KMS-11 (cell line): Measurements from ENCODE around the gene PTGR3.

Experiments used
- H2AFZ ChIP-seq: fragments of 200-600 bp; sonication (generic); 2 replicates; pipeline ENCODE4 v1.6.1; 2016; ENCODE audit warnings: antibody characterized with exemption, mixed run types, low read depth
- H3K27ac ChIP-seq: fragments of 200-600 bp; sonication (generic); 2 replicates; pipeline ENCODE4 v1.6.1; 2016; ENCODE audit warnings: mild to moderate bottlenecking, mixed run types
- H3K27me3 ChIP-seq: fragments of 200-600 bp; sonication (generic); 2 replicates; pipeline ENCODE4 v1.6.1; 2017; ENCODE audit warnings: mild to moderate bottlenecking, low read depth, mixed run types, moderate library complexity; ENCODE audit not compliant: insufficient read depth
- H3K36me3 ChIP-seq: fragments of 200-600 bp; sonication (generic); 2 replicates; pipeline ENCODE4 v1.6.1; 2017; ENCODE audit warnings: mild to moderate bottlenecking, mixed run types; ENCODE audit not compliant: insufficient read depth
- H3K4me1 ChIP-seq: fragments of 200-600 bp; sonication (generic); 2 replicates; pipeline ENCODE4 v1.6.1; 2016; ENCODE audit warnings: mild to moderate bottlenecking, low read depth, mixed run types; ENCODE audit not compliant: poor library complexity, severe bottlenecking
- H3K4me2 ChIP-seq: fragments of 200-600 bp; sonication (generic); 2 replicates; pipeline ENCODE4 v1.7.0; 2016; ENCODE audit warnings: mild to moderate bottlenecking, mixed run types
- H3K4me3 ChIP-seq: fragments of 200-600 bp; sonication (generic); IDR thresholded peaks from 2 replicates; pipeline ENCODE4 v1.6.1; 2017; ENCODE audit warnings: low read depth, low read length, mixed read lengths; ENCODE audit not compliant: insufficient read depth
- H3K79me2 ChIP-seq: fragments of 200-600 bp; sonication (generic); 2 replicates; pipeline ENCODE4 v1.6.1; 2016; ENCODE audit warnings: low read depth, mixed run types; ENCODE audit not compliant: insufficient read depth
- H3K9ac ChIP-seq: fragments of 200-600 bp; sonication (generic); 2 replicates; pipeline ENCODE4 v1.6.1; 2016; ENCODE audit warnings: mild to moderate bottlenecking, mixed run types
- H4K20me1 ChIP-seq: fragments of 200-600 bp; sonication (generic); 2 replicates; pipeline ENCODE4 v1.6.1; 2016; ENCODE audit warnings: mild to moderate bottlenecking, mixed run types; ENCODE audit not compliant: insufficient read depth
- TF ChIP-seq, protein P1 (sequence below): fragments of 200-600 bp; sonication (generic); conservative IDR thresholded peaks from 2 replicates; pipeline ENCODE4 v1.6.1; 2017; ENCODE audit warnings: low read depth, mild to moderate bottlenecking, antibody characterized with exemption, low read length, moderate library complexity, mixed read lengths

Gene PTGR3

DNA sequence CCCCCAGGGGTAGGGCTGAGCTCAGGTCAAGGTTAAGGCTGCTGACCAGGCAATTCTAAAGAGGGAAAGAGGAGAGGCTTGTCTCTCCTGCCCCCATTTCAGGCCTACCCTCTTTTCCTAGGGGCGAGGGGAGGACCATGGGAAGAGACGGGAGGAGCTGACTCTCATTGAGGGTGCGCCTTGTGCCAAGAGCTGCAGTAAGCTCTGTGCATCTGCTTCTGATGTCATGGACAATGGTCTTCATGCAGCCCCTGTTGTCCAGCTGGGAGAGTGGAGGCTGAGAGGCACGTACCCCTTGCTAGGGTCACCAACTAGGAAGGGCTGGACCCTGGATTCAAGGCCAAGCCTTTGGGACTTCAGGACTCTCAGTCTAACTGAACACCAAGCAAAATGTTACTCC, 45.2 kb downstream of the PTGR3 start:
- Histone ChIP-seq H3K4me3 (no peak overlapping the region), H3K36me3 (no peaks in the 10 kb centered on the region), H3K27me3 (no peaks in the 10 kb centered on the region), H3K4me1 (no peaks in the 10 kb centered on the region), H2AFZ (no peak overlapping the region), H4K20me1 (no peaks in the 10 kb centered on the region), H3K9ac (no peak overlapping the region), H3K79me2 (no peaks in the 10 kb centered on the region), H3K4me2 (no peak overlapping the region), H3K27ac (no peak overlapping the region)
- TF ChIP-seq, protein P1, sequence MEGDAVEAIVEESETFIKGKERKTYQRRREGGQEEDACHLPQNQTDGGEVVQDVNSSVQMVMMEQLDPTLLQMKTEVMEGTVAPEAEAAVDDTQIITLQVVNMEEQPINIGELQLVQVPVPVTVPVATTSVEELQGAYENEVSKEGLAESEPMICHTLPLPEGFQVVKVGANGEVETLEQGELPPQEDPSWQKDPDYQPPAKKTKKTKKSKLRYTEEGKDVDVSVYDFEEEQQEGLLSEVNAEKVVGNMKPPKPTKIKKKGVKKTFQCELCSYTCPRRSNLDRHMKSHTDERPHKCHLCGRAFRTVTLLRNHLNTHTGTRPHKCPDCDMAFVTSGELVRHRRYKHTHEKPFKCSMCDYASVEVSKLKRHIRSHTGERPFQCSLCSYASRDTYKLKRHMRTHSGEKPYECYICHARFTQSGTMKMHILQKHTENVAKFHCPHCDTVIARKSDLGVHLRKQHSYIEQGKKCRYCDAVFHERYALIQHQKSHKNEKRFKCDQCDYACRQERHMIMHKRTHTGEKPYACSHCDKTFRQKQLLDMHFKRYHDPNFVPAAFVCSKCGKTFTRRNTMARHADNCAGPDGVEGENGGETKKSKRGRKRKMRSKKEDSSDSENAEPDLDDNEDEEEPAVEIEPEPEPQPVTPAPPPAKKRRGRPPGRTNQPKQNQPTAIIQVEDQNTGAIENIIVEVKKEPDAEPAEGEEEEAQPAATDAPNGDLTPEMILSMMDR = no peak

DNA sequence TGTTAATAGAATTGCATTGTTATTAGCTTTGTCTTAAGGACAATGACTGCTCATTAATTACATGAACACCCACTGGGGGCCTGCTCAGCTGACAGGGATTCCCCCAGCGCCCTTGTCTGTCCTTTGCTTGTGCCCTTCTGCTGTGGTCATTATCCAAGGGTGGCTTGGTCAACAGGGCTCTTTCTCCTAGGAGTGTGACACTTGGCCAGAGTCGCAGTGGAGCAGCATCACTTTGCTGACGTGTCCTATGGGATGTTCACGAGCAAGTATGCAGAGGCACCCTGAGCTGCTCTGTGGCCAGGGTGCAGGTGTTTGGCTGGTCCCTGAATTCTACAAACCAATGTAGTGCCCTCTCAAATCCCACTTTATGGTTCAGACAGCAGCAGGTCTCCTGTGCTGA, 46.0 kb downstream of the PTGR3 start:
- H3K4me1 ChIP-seq = no peaks in the 10 kb centered on the region
- H3K79me2 ChIP-seq = no peaks in the 10 kb centered on the region
- TF ChIP-seq, protein P1 = no peak
- no peak overlapping the region for H3K27ac ChIP-seq
- no peak overlapping the region for H3K9ac ChIP-seq
- H4K20me1 ChIP-seq = no peaks in the 10 kb centered on the region
- H3K36me3 ChIP-seq = no peaks in the 10 kb centered on the region
- H3K27me3 ChIP-seq = no peaks in the 10 kb centered on the region
- H3K4me3 ChIP-seq = no peak overlapping the region
- H2AFZ ChIP-seq = no peak overlapping the region
- no peak overlapping the region for H3K4me2 ChIP-seq

DNA sequence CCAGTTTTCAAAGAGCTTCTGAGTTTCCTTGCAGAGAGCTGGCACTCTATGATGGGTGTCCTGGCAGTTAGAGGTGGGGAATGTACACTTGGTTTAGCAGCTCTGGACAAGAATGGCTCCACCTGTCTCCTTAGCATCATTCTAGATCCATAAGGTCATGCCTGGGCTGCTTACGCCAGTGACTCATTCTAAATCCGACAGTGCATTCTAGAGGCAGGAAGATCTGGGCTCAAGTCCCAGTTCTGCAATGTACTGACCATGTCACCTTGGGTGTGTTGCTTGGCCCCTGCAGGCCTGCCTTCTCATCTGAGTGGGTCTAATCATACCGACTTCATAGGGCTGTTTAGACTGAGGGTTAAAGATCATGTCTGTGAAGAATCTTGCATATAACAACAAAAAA, 46.5 kb downstream of the PTGR3 start:
- no peaks in the 10 kb centered on the region for H3K27me3 ChIP-seq
- TF ChIP-seq, protein P1 = no peak

DNA sequence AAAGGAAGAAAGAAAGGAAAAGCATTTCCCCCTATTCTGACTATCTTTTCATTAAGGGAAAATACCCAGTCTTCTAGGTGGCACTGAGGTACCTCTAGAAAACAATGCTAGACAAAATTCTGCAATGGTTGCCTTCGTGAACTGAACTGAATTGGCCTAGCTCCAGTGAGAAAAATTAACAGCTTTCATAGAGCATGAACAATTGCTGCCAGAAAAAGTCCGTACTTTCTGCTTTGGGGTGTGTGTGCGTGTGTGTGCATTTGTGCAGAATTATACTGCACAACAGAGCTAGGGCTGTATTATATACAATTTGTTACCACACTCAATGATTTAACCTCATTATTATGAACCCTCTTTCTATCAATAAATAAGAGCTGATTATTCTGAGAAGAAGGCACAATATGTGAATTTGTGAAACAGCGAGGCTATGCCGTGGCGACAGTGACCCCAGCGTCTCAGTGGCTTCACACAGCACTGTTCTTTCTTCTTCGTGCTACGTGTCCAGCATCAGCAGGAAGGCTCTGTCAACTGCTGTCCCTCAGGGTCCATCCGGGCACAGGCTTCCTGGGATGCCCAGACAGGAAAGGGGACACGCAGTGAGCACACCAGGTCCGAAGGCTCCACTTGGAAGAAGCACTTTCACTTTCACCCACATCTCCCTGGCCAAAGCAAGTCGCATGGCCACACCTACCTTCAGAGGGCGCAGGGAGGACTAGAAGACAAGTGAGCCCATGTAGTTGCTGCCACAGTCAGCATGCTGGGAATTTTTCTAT, 47.5 kb downstream of the PTGR3 start:
- no peaks in the 10 kb centered on the region for H3K4me1 ChIP-seq
- TF ChIP-seq, protein P1 = no peak
- no peaks in the 10 kb centered on the region for H3K27me3 ChIP-seq
- H3K4me2 ChIP-seq = no peak overlapping the region
- H3K36me3 ChIP-seq = no peaks in the 10 kb centered on the region
- H3K79me2 ChIP-seq = no peaks in the 10 kb centered on the region
- H3K27ac ChIP-seq = no peak overlapping the region
- H3K4me3 ChIP-seq = no peak overlapping the region
- H2AFZ ChIP-seq = no peak overlapping the region
- H4K20me1 ChIP-seq = no peaks in the 10 kb centered on the region
- no peak overlapping the region for H3K9ac ChIP-seq

More for the DNA sequence above, 46.5 kb downstream of the PTGR3 start:
- Histone ChIP-seq H4K20me1 (no peaks in the 10 kb centered on the region), H3K79me2 (no peaks in the 10 kb centered on the region), H2AFZ (no peak overlapping the region), H3K4me2 (no peak overlapping the region), H3K36me3 (no peaks in the 10 kb centered on the region), H3K9ac (no peak overlapping the region), H3K27ac (no peak overlapping the region), H3K4me1 (no peaks in the 10 kb centered on the region), H3K4me3 (no peak overlapping the region)
